C4-2B (cell line): ENCODE measurements around the gene TTC12.

Source experiments
- ZFX ChIP-seq: fragments of 450-650 bp; IDR thresholded peaks from 2 replicates; pipeline ENCODE4 v1.6.1; 2017
- TF ChIP-seq, protein P1 (sequence below): fragments of 450-650 bp; conservative IDR thresholded peaks from 2 replicates; pipeline ENCODE4 v1.5.1; 2017; ENCODE audit warnings: mild to moderate bottlenecking

GRCh38 chr11:113373306-113373705, 58.9 kb downstream of the TTC12 start:
- TF ChIP-seq, protein P1, sequence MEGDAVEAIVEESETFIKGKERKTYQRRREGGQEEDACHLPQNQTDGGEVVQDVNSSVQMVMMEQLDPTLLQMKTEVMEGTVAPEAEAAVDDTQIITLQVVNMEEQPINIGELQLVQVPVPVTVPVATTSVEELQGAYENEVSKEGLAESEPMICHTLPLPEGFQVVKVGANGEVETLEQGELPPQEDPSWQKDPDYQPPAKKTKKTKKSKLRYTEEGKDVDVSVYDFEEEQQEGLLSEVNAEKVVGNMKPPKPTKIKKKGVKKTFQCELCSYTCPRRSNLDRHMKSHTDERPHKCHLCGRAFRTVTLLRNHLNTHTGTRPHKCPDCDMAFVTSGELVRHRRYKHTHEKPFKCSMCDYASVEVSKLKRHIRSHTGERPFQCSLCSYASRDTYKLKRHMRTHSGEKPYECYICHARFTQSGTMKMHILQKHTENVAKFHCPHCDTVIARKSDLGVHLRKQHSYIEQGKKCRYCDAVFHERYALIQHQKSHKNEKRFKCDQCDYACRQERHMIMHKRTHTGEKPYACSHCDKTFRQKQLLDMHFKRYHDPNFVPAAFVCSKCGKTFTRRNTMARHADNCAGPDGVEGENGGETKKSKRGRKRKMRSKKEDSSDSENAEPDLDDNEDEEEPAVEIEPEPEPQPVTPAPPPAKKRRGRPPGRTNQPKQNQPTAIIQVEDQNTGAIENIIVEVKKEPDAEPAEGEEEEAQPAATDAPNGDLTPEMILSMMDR = no peak
- no peak for TF ChIP-seq ZFX
